Suprapubic skin (tissue), 4 donors: ENCODE measurements around the gene MALT1. TPM values are rescaled to one million over a fixed set of nuclear protein-coding genes. Genes with fewer than 3 reads are reported as not detected.

Experiments
- DNase-seq, 2 donors: peaks; one replicate each; pipeline ENCODE4 v3.0.0-alpha.2; 2019; ENCODE audit warnings: low spot score in 2 of 2
- H3K27ac ChIP-seq: fragments of 200-600 bp; sonication (generic); one replicate; pipeline ENCODE4 v1.5.1; 2019
- H3K27me3 ChIP-seq: fragments of 200-600 bp; sonication (generic); one replicate; pipeline ENCODE4 v1.5.1; 2019
- H3K36me3 ChIP-seq: fragments of 200-600 bp; sonication (generic); one replicate; pipeline ENCODE4 v1.5.1; 2019
- H3K4me1 ChIP-seq: fragments of 200-600 bp; sonication (generic); one replicate; pipeline ENCODE4 v1.5.1; 2019
- H3K4me3 ChIP-seq: fragments of 200-600 bp; sonication (generic); one replicate; pipeline ENCODE4 v1.5.1; 2019; ENCODE audit warnings: mild to moderate bottlenecking
- H3K9me3 ChIP-seq: fragments of 200-600 bp; sonication (generic); one replicate; pipeline ENCODE4 v1.5.1; 2019
- CTCF ChIP-seq, 2 donors: fragments of 200-600 bp in 1 of 2; fragments of 450-650 bp in 1 of 2; sonication (generic) in 1 of 2; IDR thresholded peaks; one replicate each; pipeline ENCODE4 v1.5.1; 2016 to 2019; ENCODE audit warnings: antibody characterized with exemption in 2 of 2, mild to moderate bottlenecking in 1 of 2, moderate library complexity in 1 of 2
- EP300 ChIP-seq: sonication (generic); formaldehyde crosslinking; IDR thresholded peaks from one replicate; pipeline ENCODE4 v1.6.1; 2017; ENCODE audit warnings: antibody characterized with exemption
- POLR2A ChIP-seq, 2 donors: fragments of 450-650 bp; IDR thresholded peaks; one replicate each; pipeline ENCODE4 v1.6.1; 2017; ENCODE audit warnings: antibody characterized with exemption in 2 of 2, mild to moderate bottlenecking in 2 of 2, moderate library complexity in 2 of 2
- POLR2AphosphoS5 ChIP-seq, 3 donors: sonication (generic); formaldehyde crosslinking; IDR thresholded peaks; one replicate each; pipeline ENCODE4 v1.6.1; 2017; ENCODE audit warnings: antibody characterized with exemption in 3 of 3
- WGBS: methylation state at CpG from one replicate; pipeline ENCODE4 v1.1.5; 2018; 5-methylcytosine and 5-hydroxymethylcytosine counted together
- total RNA-seq, 4 donors: library from RNA; depleted of rRNA; stranded (reverse); fragments of >200 nt; gene quantifications; one replicate each; pipeline ENCODE4 v1.1.0, GENCODE V29; 2016

MALT1 gene
- total RNA-seq, 4 donors from 2014 or later: 33.9 to 49.5 (median 37.1) TPM

GRCh38 chr18:58758046-58758445 lies 86.8 kb downstream of the MALT1 start:
- H3K4me1 ChIP-seq: peaks cover 8% of the 10 kb centered on the region
- no peak overlapping the region for H3K27ac ChIP-seq
- no peak overlapping the region for H3K4me3 ChIP-seq
- peaks cover 11% of the 10 kb centered on the region for H3K27me3 ChIP-seq
- no peak for DNase-seq
- H3K36me3 ChIP-seq: no peaks in the 10 kb centered on the region
- WGBS: 75% methylated on average over 3 of the region's 3 CpGs
- TF ChIP-seq POLR2A (IDR thresholded peaks at IDR 0.05) (no peak), CTCF (IDR thresholded peaks at IDR 0.05) (no peak), POLR2AphosphoS5 (IDR thresholded peaks at IDR 0.05) (no peak), EP300 (no peak)
- no peaks in the 10 kb centered on the region for H3K9me3 ChIP-seq

GRCh38 chr18:58758606-58759005 lies 87.3 kb downstream of the MALT1 start:
- no peak overlapping the region for H3K27ac ChIP-seq
- no peak overlapping the region for H3K4me3 ChIP-seq
- H3K9me3 ChIP-seq: no peaks in the 10 kb centered on the region
- H3K27me3 ChIP-seq: peaks cover 11% of the 10 kb centered on the region
- H3K36me3 ChIP-seq: no peaks in the 10 kb centered on the region
- peaks cover 8% of the 10 kb centered on the region for H3K4me1 ChIP-seq
- TF ChIP-seq EP300 (no peak), CTCF (IDR thresholded peaks at IDR 0.05) (no peak), POLR2AphosphoS5 (IDR thresholded peaks at IDR 0.05) (no peak), POLR2A (IDR thresholded peaks at IDR 0.05) (no peak)
- no peak for DNase-seq
- WGBS: 82% methylated on average over 9 of the region's 9 CpGs

GRCh38 chr18:58761241-58761969 lies 90.1 kb downstream of the MALT1 start:
- peaks cover 17% of the 10 kb centered on the region for H3K27me3 ChIP-seq
- no peak for TF ChIP-seq EP300
- no peak for TF ChIP-seq POLR2A (IDR thresholded peaks at IDR 0.05)
- no peak for TF ChIP-seq POLR2AphosphoS5 (IDR thresholded peaks at IDR 0.05)
- no peak for TF ChIP-seq CTCF (IDR thresholded peaks at IDR 0.05)
- no peaks in the 10 kb centered on the region for H3K36me3 ChIP-seq
- WGBS: 73% methylated on average over 14 of the region's 14 CpGs
- H3K4me3 ChIP-seq: no peak overlapping the region
- no peak overlapping the region for H3K27ac ChIP-seq
- no peaks in the 10 kb centered on the region for H3K9me3 ChIP-seq
- peaks cover 4% of the 10 kb centered on the region for H3K4me1 ChIP-seq
- peak in 1 of 2 donors; percentile 14 for DNase-seq

GRCh38 chr18:58761970-58762780 lies 90.9 kb downstream of the MALT1 start:
- Histone ChIP-seq H3K9me3 (no peaks in the 10 kb centered on the region), H3K4me3 (no peak overlapping the region), H3K27ac (no peak overlapping the region), H3K27me3 (peaks cover 17% of the 10 kb centered on the region), H3K36me3 (no peaks in the 10 kb centered on the region), H3K4me1 (peaks cover 4% of the 10 kb centered on the region)
- peak in 1 of 2 donors; percentile 57 for DNase-seq
- no peak for TF ChIP-seq CTCF (IDR thresholded peaks at IDR 0.05)
- 90% methylated on average over 12 of the region's 15 CpGs for WGBS

GRCh38 chr18:58762781-58763171 lies 91.5 kb downstream of the MALT1 start:
- Histone ChIP-seq H3K27ac (no peak overlapping the region), H3K27me3 (peaks cover 17% of the 10 kb centered on the region), H3K4me3 (no peak overlapping the region), H3K9me3 (no peaks in the 10 kb centered on the region), H3K4me1 (peaks cover 6% of the 10 kb centered on the region), H3K36me3 (no peaks in the 10 kb centered on the region)
- 84% methylated on average over 10 of the region's 10 CpGs for WGBS
- DNase-seq: no peak
- TF ChIP-seq POLR2A (IDR thresholded peaks at IDR 0.05) (no peak), POLR2AphosphoS5 (IDR thresholded peaks at IDR 0.05) (no peak), EP300 (no peak), CTCF (IDR thresholded peaks at IDR 0.05) (no peak)
